K562 (cell line): ENCODE data around the gene C6orf89. TPM values are rescaled to one million over a fixed set of nuclear protein-coding genes. Genes with fewer than 3 reads are reported as not detected.

Experiments
- EGR1 ChIP-seq: fragments of 450-650 bp; conservative IDR thresholded peaks from 2 replicates; pipeline ENCODE4 v1.6.1; 2017; ENCODE audit warnings: mild to moderate bottlenecking
- LARP7 ChIP-seq: fragments of 450-650 bp; IDR thresholded peaks from 2 replicates; pipeline ENCODE4 v1.6.1; 2016
- MBD2 ChIP-seq: sonication (generic); IDR thresholded peaks from 2 replicates; pipeline ENCODE4 v1.6.1; 2016; ENCODE audit warnings: low read depth, borderline replicate concordance
- NFE2L1 ChIP-seq: fragments of 450-650 bp; IDR thresholded peaks from 2 replicates; pipeline ENCODE4 v1.6.1; 2016; ENCODE audit warnings: missing genetic modification characterization, low read depth, mild to moderate bottlenecking, missing compliant biosample characterization, moderate library complexity, borderline replicate concordance
- PYGO2 ChIP-seq: fragments of 450-650 bp; IDR thresholded peaks from 2 replicates; pipeline ENCODE4 v1.6.1; 2016; ENCODE audit warnings: mild to moderate bottlenecking, missing genetic modification characterization, moderate library complexity, missing compliant biosample characterization
- SP1 ChIP-seq: sonication (generic); formaldehyde crosslinking; IDR thresholded peaks from 2 replicates; pipeline ENCODE4 v1.8.1; 2022; ENCODE audit warnings: mild to moderate bottlenecking, missing genetic modification reagents
- ZNF124 ChIP-seq: sonication (generic); formaldehyde crosslinking; IDR thresholded peaks from 2 replicates; pipeline ENCODE4 v1.8.1; 2022; ENCODE audit warnings: missing genetic modification reagents
- ZNF133 ChIP-seq: fragments of 250-450 bp; sonication (Bioruptor Pico); IDR thresholded peaks from 2 replicates; pipeline ENCODE4 v1.4.0; 2020; ENCODE audit warnings: mild to moderate bottlenecking
- ZNF140 ChIP-seq: fragments of 250-450 bp; sonication (Bioruptor Pico); IDR thresholded peaks from 2 replicates; pipeline ENCODE4 v1.8.0; 2021; ENCODE audit warnings: moderate library complexity, mild to moderate bottlenecking, inconsistent platforms
- ZNF274 ChIP-seq: IDR thresholded peaks from 2 replicates; pipeline ENCODE4 v1.6.1; 2011; ENCODE audit warnings: low read depth, mild to moderate bottlenecking, low read length, moderate library complexity, borderline replicate concordance
- polyA plus RNA-seq, 8 experiments: library from polyadenylated mRNA; depleted of rRNA in 4 of 8; stranded (reverse) in 5 of 8; unstranded in 3 of 8; fragments of >200 nt; fragmentation: Nextera tagmentation in 2 of 8; fragmentation: Illumina TruSeq in 1 of 8; extraction: Ambion mirVana in 2 of 8; extraction: Trizol in 1 of 8; gene quantifications; 2 replicates each; pipeline versions ENCODE4 v1.2.1 to v1.2.3, GENCODE V29; 2011 to 2014; ENCODE audit warnings: inconsistent platforms in 1 of 8, missing spikeins in 1 of 8
- total RNA-seq, 7 experiments: library from RNA; depleted of rRNA in 6 of 7; stranded (reverse); fragments of >200 nt in 6 of 7; fragmentation: Illumina TruSeq in 2 of 7; extraction: Trizol in 2 of 7; gene quantifications; 2 replicates each; pipeline versions ENCODE4 v1.2.1 to v1.2.3, GENCODE V29; 2011 to 2021; ENCODE audit warnings: low replicate concordance in 1 of 7
- TF ChIP-seq, protein P1 (sequence below): fragments of 250-450 bp; sonication (Bioruptor Pico); IDR thresholded peaks from 2 replicates; pipeline ENCODE4 v1.8.0; 2021; ENCODE audit warnings: moderate library complexity, mild to moderate bottlenecking, inconsistent platforms
- TF ChIP-seq, protein P2 (sequence below): sonication (generic); formaldehyde crosslinking; IDR thresholded peaks from 2 replicates; pipeline ENCODE4 v1.9.0; 2022; ENCODE audit warnings: mild to moderate bottlenecking, missing genetic modification reagents
- TF ChIP-seq, protein P3 (sequence below): sonication (generic); formaldehyde crosslinking; IDR thresholded peaks from 2 replicates; pipeline ENCODE4 v1.5.0; 2020; ENCODE audit warnings: missing genetic modification reagents
- TF ChIP-seq, protein P4 (sequence below): fragments of 250-450 bp; sonication (Bioruptor Pico); IDR thresholded peaks from 2 replicates; pipeline ENCODE4 v1.8.0; 2021; ENCODE audit warnings: mild to moderate bottlenecking, moderate library complexity
- TF ChIP-seq, protein P5 (sequence below), 2 experiments: fragments of 200-800 bp in 1 of 2; sonication (Bioruptor generic) in 1 of 2; sonication (generic) in 1 of 2; formaldehyde crosslinking in 1 of 2; IDR thresholded peaks in 1 of 2; conservative IDR thresholded peaks in 1 of 2; 2 replicates each; pipeline versions ENCODE4 v1.5.0 to v1.6.1; 2016 to 2020; ENCODE audit warnings: missing compliant biosample characterization in 1 of 2, missing genetic modification characterization in 1 of 2, missing genetic modification reagents in 1 of 2
- TF ChIP-seq, protein P6 (sequence below): fragments of 250-450 bp; sonication (Bioruptor Pico); IDR thresholded peaks from 2 replicates; pipeline ENCODE4 v1.4.0; 2020; ENCODE audit warnings: borderline replicate concordance
- TF ChIP-seq, protein P7 (sequence below): fragments of 250-450 bp; sonication (Bioruptor Pico); IDR thresholded peaks from 2 replicates; pipeline ENCODE4 v1.5.0; 2020; ENCODE audit warnings: mild to moderate bottlenecking

The C6orf89 gene
- total and polyA plus RNA-seq, 9 of the 15 experiments (the other 6 are each of a cell fraction or from before 2014, with no cell fraction given) = 35.2 to 111 (median 58.5) TPM

DNA sequence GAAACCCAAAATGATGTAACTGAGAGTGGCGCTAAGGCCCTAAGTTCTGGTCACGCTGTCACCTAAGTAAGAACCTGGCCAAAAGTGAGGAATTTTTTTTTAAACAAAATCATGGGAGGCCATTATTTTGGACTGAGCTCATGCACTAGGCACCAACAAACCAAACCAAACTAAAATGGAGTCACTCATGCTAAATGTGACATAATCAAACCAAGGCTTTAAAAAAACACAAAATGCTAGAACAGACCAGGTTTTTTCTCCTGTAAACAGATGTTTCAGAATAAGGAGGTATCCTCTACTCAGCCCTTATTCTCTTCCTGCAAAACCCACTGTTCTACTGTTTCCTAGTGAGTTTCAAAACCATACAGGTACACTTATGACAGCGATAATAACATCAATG lies 1.1 kb upstream of the C6orf89 start (continued):
- TF ChIP-seq, protein P1, sequence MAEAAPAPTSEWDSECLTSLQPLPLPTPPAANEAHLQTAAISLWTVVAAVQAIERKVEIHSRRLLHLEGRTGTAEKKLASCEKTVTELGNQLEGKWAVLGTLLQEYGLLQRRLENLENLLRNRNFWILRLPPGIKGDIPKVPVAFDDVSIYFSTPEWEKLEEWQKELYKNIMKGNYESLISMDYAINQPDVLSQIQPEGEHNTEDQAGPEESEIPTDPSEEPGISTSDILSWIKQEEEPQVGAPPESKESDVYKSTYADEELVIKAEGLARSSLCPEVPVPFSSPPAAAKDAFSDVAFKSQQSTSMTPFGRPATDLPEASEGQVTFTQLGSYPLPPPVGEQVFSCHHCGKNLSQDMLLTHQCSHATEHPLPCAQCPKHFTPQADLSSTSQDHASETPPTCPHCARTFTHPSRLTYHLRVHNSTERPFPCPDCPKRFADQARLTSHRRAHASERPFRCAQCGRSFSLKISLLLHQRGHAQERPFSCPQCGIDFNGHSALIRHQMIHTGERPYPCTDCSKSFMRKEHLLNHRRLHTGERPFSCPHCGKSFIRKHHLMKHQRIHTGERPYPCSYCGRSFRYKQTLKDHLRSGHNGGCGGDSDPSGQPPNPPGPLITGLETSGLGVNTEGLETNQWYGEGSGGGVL (CRISPR knock-in tag) = peak; percentile 71
- TF ChIP-seq, protein P2, sequence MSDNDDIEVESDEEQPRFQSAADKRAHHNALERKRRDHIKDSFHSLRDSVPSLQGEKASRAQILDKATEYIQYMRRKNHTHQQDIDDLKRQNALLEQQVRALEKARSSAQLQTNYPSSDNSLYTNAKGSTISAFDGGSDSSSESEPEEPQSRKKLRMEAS = no peak
- TF ChIP-seq ZNF133 (CRISPR knock-in tag) (no peak), ZNF274 (no peak), MBD2 (no peak), PYGO2 (tag) (peak; percentile 94), ZNF140 (peak; percentile 73; the same call in 1 of the 2 replicates), EGR1 (no peak), SP1 (CRISPR knock-in tag) (no peak), ZNF124 (CRISPR knock-in tag) (no peak), LARP7 (no peak), NFE2L1 (tag) (peak; percentile 58; the same call in 1 of the 2 replicates)
- TF ChIP-seq, protein P3, sequence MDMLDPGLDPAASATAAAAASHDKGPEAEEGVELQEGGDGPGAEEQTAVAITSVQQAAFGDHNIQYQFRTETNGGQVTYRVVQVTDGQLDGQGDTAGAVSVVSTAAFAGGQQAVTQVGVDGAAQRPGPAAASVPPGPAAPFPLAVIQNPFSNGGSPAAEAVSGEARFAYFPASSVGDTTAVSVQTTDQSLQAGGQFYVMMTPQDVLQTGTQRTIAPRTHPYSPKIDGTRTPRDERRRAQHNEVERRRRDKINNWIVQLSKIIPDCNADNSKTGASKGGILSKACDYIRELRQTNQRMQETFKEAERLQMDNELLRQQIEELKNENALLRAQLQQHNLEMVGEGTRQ = no peak
- TF ChIP-seq, protein P4, sequence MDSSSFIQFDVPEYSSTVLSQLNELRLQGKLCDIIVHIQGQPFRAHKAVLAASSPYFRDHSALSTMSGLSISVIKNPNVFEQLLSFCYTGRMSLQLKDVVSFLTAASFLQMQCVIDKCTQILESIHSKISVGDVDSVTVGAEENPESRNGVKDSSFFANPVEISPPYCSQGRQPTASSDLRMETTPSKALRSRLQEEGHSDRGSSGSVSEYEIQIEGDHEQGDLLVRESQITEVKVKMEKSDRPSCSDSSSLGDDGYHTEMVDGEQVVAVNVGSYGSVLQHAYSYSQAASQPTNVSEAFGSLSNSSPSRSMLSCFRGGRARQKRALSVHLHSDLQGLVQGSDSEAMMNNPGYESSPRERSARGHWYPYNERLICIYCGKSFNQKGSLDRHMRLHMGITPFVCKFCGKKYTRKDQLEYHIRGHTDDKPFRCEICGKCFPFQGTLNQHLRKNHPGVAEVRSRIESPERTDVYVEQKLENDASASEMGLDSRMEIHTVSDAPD = peak; percentile 71; the same call in 1 of the 2 replicates
- TF ChIP-seq, protein P5, sequence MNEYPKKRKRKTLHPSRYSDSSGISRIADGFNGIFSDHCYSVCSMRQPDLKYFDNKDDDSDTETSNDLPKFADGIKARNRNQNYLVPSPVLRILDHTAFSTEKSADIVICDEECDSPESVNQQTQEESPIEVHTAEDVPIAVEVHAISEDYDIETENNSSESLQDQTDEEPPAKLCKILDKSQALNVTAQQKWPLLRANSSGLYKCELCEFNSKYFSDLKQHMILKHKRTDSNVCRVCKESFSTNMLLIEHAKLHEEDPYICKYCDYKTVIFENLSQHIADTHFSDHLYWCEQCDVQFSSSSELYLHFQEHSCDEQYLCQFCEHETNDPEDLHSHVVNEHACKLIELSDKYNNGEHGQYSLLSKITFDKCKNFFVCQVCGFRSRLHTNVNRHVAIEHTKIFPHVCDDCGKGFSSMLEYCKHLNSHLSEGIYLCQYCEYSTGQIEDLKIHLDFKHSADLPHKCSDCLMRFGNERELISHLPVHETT (CRISPR knock-in tag; conservative IDR thresholded peaks at IDR 0.05 in 1 of 2, IDR thresholded peaks at IDR 0.05 in 1 of 2) = peak in 1 of 2 experiments; percentile 76; a peak in 1 of 4 replicates
- TF ChIP-seq, protein P6, sequence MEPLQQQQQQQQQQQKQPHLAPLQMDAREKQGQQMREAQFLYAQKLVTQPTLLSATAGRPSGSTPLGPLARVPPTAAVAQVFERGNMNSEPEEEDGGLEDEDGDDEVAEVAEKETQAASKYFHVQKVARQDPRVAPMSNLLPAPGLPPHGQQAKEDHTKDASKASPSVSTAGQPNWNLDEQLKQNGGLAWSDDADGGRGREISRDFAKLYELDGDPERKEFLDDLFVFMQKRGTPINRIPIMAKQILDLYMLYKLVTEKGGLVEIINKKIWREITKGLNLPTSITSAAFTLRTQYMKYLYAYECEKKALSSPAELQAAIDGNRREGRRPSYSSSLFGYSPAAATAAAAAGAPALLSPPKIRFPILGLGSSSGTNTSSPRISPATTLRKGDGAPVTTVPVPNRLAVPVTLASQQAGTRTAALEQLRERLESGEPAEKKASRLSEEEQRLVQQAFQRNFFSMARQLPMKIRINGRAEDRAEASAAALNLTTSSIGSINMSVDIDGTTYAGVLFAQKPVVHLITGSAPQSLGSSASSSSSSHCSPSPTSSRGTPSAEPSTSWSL = no peak
- TF ChIP-seq, protein P7, sequence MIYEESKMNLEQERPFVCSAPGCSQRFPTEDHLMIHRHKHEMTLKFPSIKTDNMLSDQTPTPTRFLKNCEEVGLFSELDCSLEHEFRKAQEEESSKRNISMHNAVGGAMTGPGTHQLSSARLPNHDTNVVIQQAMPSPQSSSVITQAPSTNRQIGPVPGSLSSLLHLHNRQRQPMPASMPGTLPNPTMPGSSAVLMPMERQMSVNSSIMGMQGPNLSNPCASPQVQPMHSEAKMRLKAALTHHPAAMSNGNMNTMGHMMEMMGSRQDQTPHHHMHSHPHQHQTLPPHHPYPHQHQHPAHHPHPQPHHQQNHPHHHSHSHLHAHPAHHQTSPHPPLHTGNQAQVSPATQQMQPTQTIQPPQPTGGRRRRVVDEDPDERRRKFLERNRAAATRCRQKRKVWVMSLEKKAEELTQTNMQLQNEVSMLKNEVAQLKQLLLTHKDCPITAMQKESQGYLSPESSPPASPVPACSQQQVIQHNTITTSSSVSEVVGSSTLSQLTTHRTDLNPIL (CRISPR knock-in tag) = peak; percentile 81
